IMR-90 (cell line): ENCODE data around the gene STK17A. TPM values are rescaled to one million over a fixed set of nuclear protein-coding genes. Genes with fewer than 3 reads are reported as not detected.

Source experiments
- MAFK ChIP-seq: IDR thresholded peaks from 2 replicates; pipeline ENCODE4 v1.6.1; 2012; ENCODE audit warnings: low read depth, low read length, improper control_type of control experiment
- SMC3 ChIP-seq: fragments of 150-350 bp; IDR thresholded peaks from 2 replicates; pipeline ENCODE4 v1.6.1; 2016; ENCODE audit warnings: low read depth, mild to moderate bottlenecking, antibody characterized with exemption, low read length, moderate library complexity
- polyA plus RNA-seq, 3 experiments: library from polyadenylated mRNA; depleted of rRNA; stranded (reverse); fragments of >200 nt; gene quantifications; 2 replicates each; pipeline ENCODE4 v1.2.3, GENCODE V29; 2012; ENCODE audit warnings: low replicate concordance in 1 of 3
- total RNA-seq: library from RNA; depleted of rRNA; stranded (reverse); fragments of >200 nt; gene quantifications from 2 replicates; pipeline ENCODE4 v1.2.3, GENCODE V29; 2012; rRNA removed

The STK17A gene
- total and polyA plus RNA-seq, 2 of the 4 experiments (the other 2 are of a cell fraction): 40.5 to 50.5 TPM

- peak; percentile 72 for TF ChIP-seq MAFK
- TF ChIP-seq SMC3: no peak
Observed at GRCh38 chr7:43674559-43675436, 91.9 kb downstream of the STK17A start (continued).

Other genes with a start within 250 kb of the STK17A start
- gene COA1, start 146.4 kb downstream of the STK17A start, total RNA-seq: 59.5 and 66.4 TPM in 2 replicates
- gene COA1, start 146.4 kb downstream of the STK17A start, polyA plus RNA-seq (2012; rRNA removed): 24.2 and 34.2 TPM in 2 replicates
- gene BLVRA, start 175.6 kb downstream of the STK17A start, total RNA-seq: 32.3 and 35.8 TPM in 2 replicates
- gene BLVRA, start 175.6 kb downstream of the STK17A start, polyA plus RNA-seq (2012; rRNA removed): 47.1 and 50.8 TPM in 2 replicates